H9 (cell line): ENCODE results near the gene BASP1. TPM values are rescaled to one million over a fixed set of nuclear protein-coding genes. Genes with fewer than 3 reads are reported as not detected.

ENCODE experiments used
- DNase-seq: peaks from one replicate; pipeline ENCODE4 v3.0.0-alpha.2; 2017
- H2AFZ ChIP-seq: one replicate; pipeline ENCODE4 v1.6.1; 2013; ENCODE audit warnings: mild to moderate bottlenecking, low read length, control low read depth, moderate library complexity
- H2AK5ac ChIP-seq: 2 replicates; pipeline ENCODE4 v1.6.1; 2013; ENCODE audit warnings: low read length, control low read depth, mixed read lengths; ENCODE audit not compliant: insufficient read length
- H2BK120ac ChIP-seq: one replicate; pipeline ENCODE4 v1.6.1; 2013; ENCODE audit warnings: low read depth, mild to moderate bottlenecking, low read length, control low read depth, inconsistent platforms; ENCODE audit not compliant: poor library complexity, severe bottlenecking
- H2BK12ac ChIP-seq: 2 replicates; pipeline ENCODE4 v1.6.1; 2013; ENCODE audit warnings: low read length, control low read depth, mixed read lengths, low read depth; ENCODE audit not compliant: insufficient read length
- H2BK15ac ChIP-seq: 2 replicates; pipeline ENCODE4 v1.6.1; 2013; ENCODE audit warnings: low read depth, low read length, control low read depth
- H2BK20ac ChIP-seq: one replicate; pipeline ENCODE4 v1.6.1; 2013; ENCODE audit warnings: low read depth, mild to moderate bottlenecking, low read length, control low read depth, inconsistent platforms; ENCODE audit not compliant: poor library complexity, severe bottlenecking
- H2BK5ac ChIP-seq: 2 replicates; pipeline ENCODE4 v1.6.1; 2013; ENCODE audit warnings: low read length, control low read depth, mixed read lengths; ENCODE audit not compliant: insufficient read length
- H3K14ac ChIP-seq: 2 replicates; pipeline ENCODE4 v1.6.1; 2013; ENCODE audit warnings: low read length, control low read depth; ENCODE audit not compliant: insufficient read depth
- H3K18ac ChIP-seq: 2 replicates; pipeline ENCODE4 v1.6.1; 2013; ENCODE audit warnings: low read depth, mild to moderate bottlenecking, mixed read lengths, low read length, control low read depth; ENCODE audit not compliant: insufficient read length
- H3K23ac ChIP-seq: 2 replicates; pipeline ENCODE4 v1.6.1; 2013; ENCODE audit warnings: low read length, control low read depth, mixed read lengths, low read depth; ENCODE audit not compliant: insufficient read length
- H3K23me2 ChIP-seq: 2 replicates; pipeline ENCODE4 v1.6.1; 2013; ENCODE audit warnings: low read depth, mild to moderate bottlenecking, mixed read lengths, low read length, control low read depth; ENCODE audit not compliant: insufficient read length, poor library complexity, severe bottlenecking
- H3K27ac ChIP-seq: 2 replicates; pipeline ENCODE4 v1.5.1; 2013; ENCODE audit warnings: low read length, control low read depth, mixed read lengths, low read depth; ENCODE audit not compliant: insufficient read length
- H3K27me3 ChIP-seq: 2 replicates; pipeline ENCODE4 v1.6.1; 2013; ENCODE audit warnings: low read length, control low read depth, inconsistent platforms; ENCODE audit not compliant: insufficient read depth
- H3K4ac ChIP-seq: 2 replicates; pipeline ENCODE4 v1.6.1; 2013; ENCODE audit warnings: low read depth, mild to moderate bottlenecking, control low read depth, inconsistent platforms, low read length, moderate library complexity
- H3K4me1 ChIP-seq: 2 replicates; pipeline ENCODE4 v1.6.1; 2013; ENCODE audit warnings: low read length, control low read depth, inconsistent platforms; ENCODE audit not compliant: insufficient read depth
- H3K4me2 ChIP-seq: 2 replicates; pipeline ENCODE4 v1.6.1; 2013; ENCODE audit warnings: low read length, control low read depth, mixed read lengths; ENCODE audit not compliant: insufficient read length, insufficient read depth
- H3K56ac ChIP-seq: 2 replicates; pipeline ENCODE4 v1.6.1; 2013; ENCODE audit warnings: low read depth, mild to moderate bottlenecking, mixed read lengths, low read length, control low read depth; ENCODE audit not compliant: insufficient read length
- H3K79me1 ChIP-seq: 2 replicates; pipeline ENCODE4 v1.6.1; 2013; ENCODE audit warnings: low read depth, mild to moderate bottlenecking, moderate library complexity, low read length, control low read depth, inconsistent platforms; ENCODE audit not compliant: insufficient read depth, poor library complexity, severe bottlenecking
- H3K79me2 ChIP-seq: 2 replicates; pipeline ENCODE4 v1.6.1; 2013; ENCODE audit warnings: low read length, control low read depth, inconsistent platforms; ENCODE audit not compliant: insufficient read depth
- H3K9ac ChIP-seq: 2 replicates; pipeline ENCODE4 v1.6.1; 2013; ENCODE audit warnings: low read length, control low read depth, mixed read lengths; ENCODE audit not compliant: insufficient read length; ENCODE audit errors: extremely low read depth
- H3K9me3 ChIP-seq: one replicate; pipeline ENCODE4 v1.6.1; 2013; ENCODE audit warnings: low read depth, low read length, inconsistent platforms; ENCODE audit not compliant: control insufficient read depth
- H3T11ph ChIP-seq: one replicate; pipeline ENCODE4 v1.6.1; 2013; ENCODE audit warnings: mild to moderate bottlenecking, low read length, control low read depth, inconsistent platforms
- H4K20me1 ChIP-seq: one replicate; pipeline ENCODE4 v1.6.1; 2013; ENCODE audit not compliant: control insufficient read depth, insufficient read length, insufficient read depth
- H4K5ac ChIP-seq: 2 replicates; pipeline ENCODE4 v1.6.1; 2013; ENCODE audit warnings: low read depth, mild to moderate bottlenecking, mixed read lengths, low read length, control low read depth; ENCODE audit not compliant: insufficient read length
- H4K8ac ChIP-seq: replicated peaks from 2 replicates; pipeline ENCODE4 v1.6.1; 2013; ENCODE audit warnings: low read length, control low read depth, mixed read lengths, low read depth; ENCODE audit not compliant: insufficient read length
- H4K91ac ChIP-seq: 2 replicates; pipeline ENCODE4 v1.6.1; 2013; ENCODE audit warnings: low read depth, mild to moderate bottlenecking, moderate library complexity, mixed read lengths, low read length, control low read depth; ENCODE audit not compliant: insufficient read length
- H3K27ac Mint-ChIP-seq, 3 experiments: 2 replicates in 2 of 3; 3 replicates in 1 of 3; pipeline ENCODE4 v1.8.0; 2020 to 2021; ENCODE audit warnings: mixed read lengths in 3 of 3, mild to moderate bottlenecking in 1 of 3, moderate library complexity in 1 of 3
- H3K27me3 Mint-ChIP-seq: 2 replicates; pipeline ENCODE4 v1.8.0; 2021; ENCODE audit warnings: low read depth, mild to moderate bottlenecking, moderate library complexity, mixed read lengths
- H3K36me3 Mint-ChIP-seq, 3 experiments: 2 replicates in 2 of 3; 3 replicates in 1 of 3; pipeline ENCODE4 v1.8.0; 2020 to 2021; ENCODE audit warnings: low read depth in 3 of 3, mixed read lengths in 3 of 3; ENCODE audit not compliant: insufficient read depth in 1 of 3
- H3K4me1 Mint-ChIP-seq, 2 experiments: 2 replicates each; pipeline ENCODE4 v1.8.0; 2020; ENCODE audit warnings: mixed read lengths in 2 of 2
- H3K4me3 Mint-ChIP-seq, 2 experiments: 2 replicates in 1 of 2; 3 replicates in 1 of 2; pipeline ENCODE4 v1.8.0; 2020 to 2021; ENCODE audit warnings: mild to moderate bottlenecking in 2 of 2, mixed read lengths in 2 of 2, moderate library complexity in 1 of 2
- H3K9me3 Mint-ChIP-seq, 2 experiments: 2 replicates in 1 of 2; 3 replicates in 1 of 2; pipeline ENCODE4 v1.8.0; 2020; ENCODE audit warnings: mild to moderate bottlenecking in 2 of 2, mixed read lengths in 2 of 2, moderate library complexity in 1 of 2
- CTCF ChIP-seq: fragments of 200-600 bp; sonication (generic); conservative IDR thresholded peaks from 3 replicates; pipeline ENCODE4 v1.8.0; 2021; ENCODE audit warnings: antibody characterized with exemption, mild to moderate bottlenecking
- WGBS: extraction: QIAGEN DNeasy Blood & Tissue Kit; methylation state at CpG from one replicate; pipeline ENCODE4 v1.1.7; 2013; ENCODE audit warnings: missing lambda C conversion rate, low lambda C conversion rate, mixed read lengths; ENCODE audit not compliant: insufficient read length; ENCODE audit errors: extremely low coverage; 5-methylcytosine and 5-hydroxymethylcytosine counted together
- total RNA-seq: library from RNA; stranded (reverse); gene quantifications from 2 replicates; pipeline ENCODE4 v1.2.1, GENCODE V29; 2021

The BASP1 gene
- total RNA-seq, 1 experiment from 2014 or later = 180 TPM

GRCh38 chr5:17269201-17269600, 51.8 kb downstream of the BASP1 start:
- H3K4ac ChIP-seq = no peak overlapping the region
- WGBS = no CpG with 5 or more reads among the region's 6 CpGs
- no peaks in the 10 kb centered on the region for H3K27me3 Mint-ChIP-seq
- H2BK120ac ChIP-seq = no peak overlapping the region
- no peak overlapping the region for H3K18ac ChIP-seq
- no peak overlapping the region for H3K9ac ChIP-seq
- no peak overlapping the region for H3T11ph ChIP-seq
- H3K27ac Mint-ChIP-seq = peak overlapping the region in 2 of 3 experiments; percentile 1 to 32; a peak in 3 of 7 replicates
- H3K79me1 ChIP-seq = peaks cover 6% of the 10 kb centered on the region
- no peaks in the 10 kb centered on the region for H3K9me3 Mint-ChIP-seq
- no peaks in the 10 kb centered on the region for H3K23me2 ChIP-seq
- no peak overlapping the region for H3K4me3 Mint-ChIP-seq
- no peak overlapping the region for H3K23ac ChIP-seq
- H2AK5ac ChIP-seq = no peak overlapping the region
- no peak overlapping the region for H2BK15ac ChIP-seq
- H3K27me3 ChIP-seq = no peaks in the 10 kb centered on the region
- H3K56ac ChIP-seq = no peak overlapping the region
- peaks cover 27 to 42% of the 10 kb centered on the region in 2 experiments for H3K4me1 Mint-ChIP-seq
- no peak overlapping the region for H2BK20ac ChIP-seq
- no peak for TF ChIP-seq CTCF
- H2AFZ ChIP-seq = no peak overlapping the region
- peaks cover 5 to 31% (median 26%) of the 10 kb centered on the region in 3 experiments for H3K36me3 Mint-ChIP-seq
- H3K79me2 ChIP-seq = peaks cover 10% of the 10 kb centered on the region; the same call in 1 of the 2 replicates
- H3K4me2 ChIP-seq = no peak overlapping the region
- peaks cover 3% of the 10 kb centered on the region; the same call in 1 of the 2 replicates for H3K4me1 ChIP-seq
- H3K9me3 ChIP-seq = no peaks in the 10 kb centered on the region
- no peak for DNase-seq
- H2BK12ac ChIP-seq = no peak overlapping the region
- H4K91ac ChIP-seq = no peak overlapping the region
- H4K20me1 ChIP-seq = no peaks in the 10 kb centered on the region
- no peak overlapping the region for H4K5ac ChIP-seq
- no peak overlapping the region for H4K8ac ChIP-seq
- no peak overlapping the region for H2BK5ac ChIP-seq
- no peak overlapping the region for H3K27ac ChIP-seq
- no peak overlapping the region for H3K14ac ChIP-seq
